Lung (tissue), 12 donors: Measurements from ENCODE around the gene ZNF300. TPM values are rescaled to one million over a fixed set of nuclear protein-coding genes. Genes with fewer than 3 reads are reported as not detected.
"Not testable (repeated sequence)": the region's sequence is repeated elsewhere in the genome, so short reads cannot be mapped to it uniquely, and the experiment has no call there.

ENCODE experiments used
- ATAC-seq: fragments of 200-7000 bp; cut with Tn5 transposase; one replicate; pipeline ENCODE4 v1.9.1; 2020; ENCODE audit warnings: moderate number of reproducible peaks; ENCODE audit not compliant: insufficient read depth, low FRiP score
- DNase-seq, 3 donors: peaks; one replicate each; pipeline ENCODE4 v3.0.0-alpha.2; 2013 to 2017
- H3K27ac ChIP-seq, 2 donors: one replicate each; pipeline ENCODE4 v1.5.1; 2013; ENCODE audit warnings: mild to moderate bottlenecking in 2 of 2, moderate library complexity in 2 of 2, control low read depth in 1 of 2, inconsistent platforms in 1 of 2, low read depth in 1 of 2, low read length in 1 of 2
- H3K27me3 ChIP-seq, 3 donors: one replicate each; pipeline ENCODE4 v1.5.1; 2013; ENCODE audit warnings: low read length in 2 of 3; ENCODE audit not compliant: control insufficient read depth in 3 of 3, insufficient read depth in 3 of 3
- H3K36me3 ChIP-seq, 4 donors: one replicate each; pipeline ENCODE4 v1.5.1; 2013; ENCODE audit warnings: low read length in 4 of 4, mild to moderate bottlenecking in 1 of 4, moderate library complexity in 1 of 4; ENCODE audit not compliant: control insufficient read depth in 4 of 4, insufficient read depth in 4 of 4
- H3K4me1 ChIP-seq, 5 donors: one replicate each; pipeline ENCODE4 v1.5.1; 2013; ENCODE audit warnings: low read length in 5 of 5, mild to moderate bottlenecking in 2 of 5, moderate library complexity in 1 of 5; ENCODE audit not compliant: control insufficient read depth in 5 of 5, insufficient read depth in 5 of 5
- H3K4me3 ChIP-seq: one replicate; pipeline ENCODE4 v1.5.1; 2013; ENCODE audit warnings: mild to moderate bottlenecking, control low read depth, moderate library complexity
- H3K9ac ChIP-seq, 2 donors: one replicate each; pipeline ENCODE4 v1.5.1; 2013; ENCODE audit warnings: low read length in 2 of 2, control low read depth in 1 of 2; ENCODE audit not compliant: insufficient read depth in 1 of 2
- H3K9me3 ChIP-seq, 4 donors: one replicate each; pipeline ENCODE4 v1.5.1; 2013; ENCODE audit warnings: low read length in 3 of 4, mild to moderate bottlenecking in 1 of 4, moderate library complexity in 1 of 4; ENCODE audit not compliant: control insufficient read depth in 4 of 4, insufficient read depth in 3 of 4
- CTCF ChIP-seq: IDR thresholded peaks from 2 replicates; pipeline ENCODE4 v1.5.1; 2012; ENCODE audit warnings: mild to moderate bottlenecking; ENCODE audit errors: control extremely low read depth, extremely low read depth
- WGBS, 2 donors: extraction: QIAGEN DNeasy Blood & Tissue Kit; methylation state at CpG; one replicate each; pipeline ENCODE4 v1.1.7; 2013; 5-methylcytosine and 5-hydroxymethylcytosine counted together
- polyA plus RNA-seq, 2 donors: library from polyadenylated mRNA; stranded (reverse); fragments of 200-250 nt; gene quantifications; one replicate each; pipeline ENCODE4 v1.2.1, GENCODE V29; 2013
- total RNA-seq, 2 donors: library from RNA; depleted of rRNA in 1 of 2; stranded (reverse); fragments of >200 nt in 1 of 2; gene quantifications; one replicate each; pipeline ENCODE4 v1.2.1, GENCODE V29; 2014 to 2021
- donor health status: control.
- donor health status: control.
- donor health status: Bipolar disorder and iron deficiency.
- donor health status: healthy.
- donor health status: DM: yes; HTN: yes; CAD: no.

The ZNF300 gene
- total and polyA plus RNA-seq, 4 donors, result 1.8 to 11.3 (median 2.9) TPM

- H3K4me1 ChIP-seq, result no peaks in the 10 kb centered on the region
- H3K27ac ChIP-seq, result no peak overlapping the region
- H3K9me3 ChIP-seq, result peaks cover 0 to 4% (median 0%) of the 10 kb centered on the region in 4 donors
- no peak overlapping the region for H3K9ac ChIP-seq
- DNase-seq (no peak), ATAC-seq (no peak)
- 80 to 90% methylated on average over 4 of the region's 4 CpGs for WGBS, 2 donors
- H3K36me3 ChIP-seq, result no peaks in the 10 kb centered on the region
- H3K4me3 ChIP-seq, result no peak overlapping the region
- no peak for TF ChIP-seq CTCF
- H3K27me3 ChIP-seq, result no peaks in the 10 kb centered on the region
Measured at GRCh38 chr5:150848271-150848670, 56.5 kb downstream of the ZNF300 start.

- no peaks in the 10 kb centered on the region for H3K27me3 ChIP-seq
- ATAC-seq (no peak), DNase-seq (no peak)
- WGBS, 2 donors, result 55 to 61% methylated on average over 5 of the region's 5 CpGs
- peaks cover 0 to 4% (median 0%) of the 10 kb centered on the region in 4 donors for H3K9me3 ChIP-seq
- no peak for TF ChIP-seq CTCF
- no peak overlapping the region for H3K4me3 ChIP-seq
- no peaks in the 10 kb centered on the region for H3K4me1 ChIP-seq
- no peaks in the 10 kb centered on the region for H3K36me3 ChIP-seq
- H3K9ac ChIP-seq, result no peak overlapping the region
- H3K27ac ChIP-seq, result no peak overlapping the region
Measured at GRCh38 chr5:150847334-150847695, 57.5 kb downstream of the ZNF300 start.

GRCh38 chr5:150846654-150847333 is 58.0 kb downstream of the ZNF300 start:
- H3K4me3 ChIP-seq, result no peak overlapping the region

GRCh38 chr5:150846308-150846653 is 58.5 kb downstream of the ZNF300 start, which contains the start of gene IRGM:
Gene IRGM, plus strand, starts transcription at chr5:150846521. Its CDS starts 1,603 bp downstream, at chr5:150848124.
- H3K9me3 ChIP-seq, H3K4me3 ChIP-seq, H3K27ac ChIP-seq, DNase-seq, H3K36me3 ChIP-seq, H3K27me3 ChIP-seq, ATAC-seq, H3K4me1 ChIP-seq, H3K9ac ChIP-seq: not testable (repeated sequence)
- WGBS, 2 donors, result 63 to 64% methylated on average over 3 of the region's 3 CpGs

More at GRCh38 chr5:150846654-150847333, 58.0 kb downstream of the ZNF300 start:
- ATAC-seq (peak; percentile 93), DNase-seq (peak; percentile 61 to 93 (median 91))
- no peak overlapping the region for H3K9ac ChIP-seq
- no peaks in the 10 kb centered on the region for H3K36me3 ChIP-seq
- peak; percentile 74 for TF ChIP-seq CTCF
- H3K27ac ChIP-seq, result no peak overlapping the region
- no peaks in the 10 kb centered on the region for H3K27me3 ChIP-seq
- no peaks in the 10 kb centered on the region for H3K4me1 ChIP-seq
- H3K9me3 ChIP-seq, result peaks cover 0 to 4% (median 0%) of the 10 kb centered on the region in 4 donors
- WGBS, 2 donors, result 42 to 48% methylated on average over 22 of the region's 22 CpGs

DNA sequence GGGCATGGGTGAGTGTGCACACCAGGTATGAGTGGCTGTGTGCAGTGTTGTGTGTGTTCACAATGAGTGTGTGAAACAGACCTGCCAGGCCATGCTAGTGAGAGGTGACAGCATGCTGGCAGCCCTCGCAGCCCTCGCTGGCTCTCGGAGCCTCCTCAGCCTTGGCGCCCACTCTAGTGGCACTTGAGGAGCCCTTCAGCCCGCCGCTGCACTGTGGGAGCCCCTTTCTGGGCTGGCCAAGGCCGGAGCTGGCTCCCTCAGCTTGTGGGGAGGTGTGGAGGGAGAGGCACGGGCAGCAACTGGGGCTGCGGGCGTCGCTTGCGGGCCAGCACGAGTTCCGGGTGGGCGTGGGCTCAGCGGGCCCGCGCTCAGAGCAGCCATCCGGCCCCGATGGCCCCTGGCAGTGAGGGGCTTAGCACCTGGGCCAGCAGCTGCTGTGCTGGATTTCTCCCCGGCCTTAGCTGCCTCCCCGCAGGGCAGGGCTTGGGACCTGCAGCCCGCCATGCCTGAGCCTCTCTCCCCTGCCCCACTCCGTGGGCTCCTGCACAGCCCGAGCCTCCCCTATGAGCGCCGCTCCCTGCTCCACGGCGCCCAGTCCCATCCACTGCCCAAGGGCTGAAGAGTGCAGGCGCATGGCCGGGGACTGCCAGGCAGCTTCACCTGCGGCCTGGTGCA is 59.5 kb downstream of the ZNF300 start:
- not testable (repeated sequence) for DNase-seq, ATAC-seq, H3K4me3 ChIP-seq, H3K9me3 ChIP-seq, H3K27ac ChIP-seq, H3K27me3 ChIP-seq, H3K4me1 ChIP-seq, H3K9ac ChIP-seq, H3K36me3 ChIP-seq
- WGBS, 2 donors, result 87 to 90% methylated on average over 23 to 32 of the region's 32 CpGs
